Astrocyte of the spinal cord (primary cell): ENCODE results near the gene STXBP1.
"Not testable (repeated sequence)": the region's sequence is repeated elsewhere in the genome, so short reads cannot be mapped to it uniquely, and the experiment has no call there.

ENCODE experiments used
- DNase-seq: peaks from one replicate; pipeline ENCODE4 v3.0.0; 2011; ENCODE audit warnings: low read depth, low spot score
- H3K4me3 ChIP-seq: 2 replicates; pipeline ENCODE4 v1.5.1; 2011; ENCODE audit warnings: low read depth, mild to moderate bottlenecking, low read length, moderate library complexity
- CTCF ChIP-seq: IDR thresholded peaks from 2 replicates; pipeline ENCODE4 v1.5.1; 2012; ENCODE audit warnings: low read depth, mild to moderate bottlenecking, low read length, inconsistent platforms
- in situ Hi-C: cut with HindIII; loops from 2 replicates; pipeline ENCODE4 v1.10.0; 2017; ENCODE audit warnings: low sequenced_read_pairs

The STXBP1 gene

GRCh38 chr9:127614961-127615360 is 2.9 kb downstream of the STXBP1 start:
- DNase-seq, result no peak
- in situ Hi-C loops, result no loop called here
- H3K4me3 ChIP-seq, result no peak overlapping the region
- TF ChIP-seq CTCF, result no peak

GRCh38 chr9:127621339-127621970 is 9.4 kb downstream of the STXBP1 start:
- in situ Hi-C loops, DNase-seq, H3K4me3 ChIP-seq: not testable (repeated sequence)

- TF ChIP-seq CTCF, result no peak
- DNase-seq, result no peak
- in situ Hi-C loops, result no loop called here
- no peak overlapping the region for H3K4me3 ChIP-seq
Observed at GRCh38 chr9:127626752-127627493, 14.8 kb downstream of the STXBP1 start.

GRCh38 chr9:127627494-127627855 is 15.4 kb downstream of the STXBP1 start:
- no peak for DNase-seq
- TF ChIP-seq CTCF, result no peak
- in situ Hi-C loops, result no loop called here
- no peak overlapping the region for H3K4me3 ChIP-seq

- in situ Hi-C loops, result no loop called here
Observed at GRCh38 chr9:127628758-127629467, 16.8 kb downstream of the STXBP1 start.

GRCh38 chr9:127629468-127630081 is 17.5 kb downstream of the STXBP1 start:
- in situ Hi-C loops, result no loop called here
- peak; percentile 3 for DNase-seq
- H3K4me3 ChIP-seq, result no peak overlapping the region
- peak; percentile 30 for TF ChIP-seq CTCF

More at GRCh38 chr9:127628758-127629467, 16.8 kb downstream of the STXBP1 start:
- no peak for DNase-seq
- no peak overlapping the region for H3K4me3 ChIP-seq
- TF ChIP-seq CTCF, result no peak
